ENCODE results near the gene NDUFB1. TPM values are rescaled to one million over a fixed set of nuclear protein-coding genes. Genes with fewer than 3 reads are reported as not detected.

NDUFB1 gene
- total and polyA plus RNA-seq, 10 donors = 67.2 to 582 (median 192) TPM

DNA sequence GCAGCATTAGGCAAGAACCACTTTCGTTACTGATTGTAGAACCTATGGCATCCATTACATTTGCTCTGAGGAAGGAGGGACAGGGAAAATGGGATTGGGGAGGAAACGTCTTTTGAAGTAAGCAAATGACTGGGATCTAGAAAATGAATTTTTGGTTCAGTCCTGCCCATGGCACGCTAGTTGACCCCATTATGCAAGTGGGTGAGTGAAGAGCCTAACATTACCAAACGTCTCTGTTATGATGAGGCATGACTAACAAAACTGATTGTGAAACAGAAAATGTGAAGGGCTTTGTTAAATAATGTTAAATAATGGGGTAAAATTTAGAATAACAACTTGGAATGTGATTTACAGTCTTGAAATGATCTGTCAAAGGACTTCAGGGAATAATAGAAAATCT lies 39.1 kb upstream of the NDUFB1 start:
- Histone ChIP-seq H3K36me3 (peaks cover 0 to 100% (median 85%) of the 10 kb centered on the region in 6 donors), H3K4me3 (no peak overlapping the region), H3K27ac (peak overlapping the region in 2 of 8 donors; percentile 17 to 43), H3K27me3 (replicated peaks in 1 of 7) (no peaks in the 10 kb centered on the region), H3K4me1 (peaks cover 0 to 7% (median 1%) of the 10 kb centered on the region in 6 donors), H3K9me3 (peaks cover 0 to 16% (median 11%) of the 10 kb centered on the region in 8 donors)
- DNase-seq = no peak
- TF ChIP-seq POLR2AphosphoS5 (IDR thresholded peaks at IDR 0.05) (no peak), CTCF (IDR thresholded peaks at IDR 0.05 in 8 of 11, conservative IDR thresholded peaks at IDR 0.05 in 3 of 11) (no peak), POLR2A (IDR thresholded peaks at IDR 0.05) (no peak)
- 35 to 65% (median 52%) methylated on average over 4 of the region's 4 CpGs for WGBS, 5 donors
- intact Hi-C loops (cut with DNase I; ENCODE audit: low total_unique reads) = no loop called here

GRCh38 chr14:92154283-92154942 lies 32.9 kb upstream of the NDUFB1 start:
- no peak overlapping the region for H3K4me3 ChIP-seq
- H3K9me3 ChIP-seq = no peaks in the 10 kb centered on the region
- H3K27me3 ChIP-seq (replicated peaks in 1 of 7) = no peaks in the 10 kb centered on the region
- intact Hi-C loops (cut with DNase I; ENCODE audit: low total_unique reads) = no loop called here
- TF ChIP-seq POLR2AphosphoS5 (IDR thresholded peaks at IDR 0.05) (no peak), CTCF (IDR thresholded peaks at IDR 0.05 in 8 of 11, conservative IDR thresholded peaks at IDR 0.05 in 3 of 11) (no peak), POLR2A (IDR thresholded peaks at IDR 0.05) (no peak)
- WGBS, 5 donors = 78 to 91% (median 86%) methylated on average over 3 of the region's 3 CpGs
- no peak overlapping the region for H3K27ac ChIP-seq
- no peak for DNase-seq
- H3K36me3 ChIP-seq = peaks cover 3 to 100% (median 66%) of the 10 kb centered on the region in 6 donors
- no peaks in the 10 kb centered on the region for H3K4me1 ChIP-seq

DNA sequence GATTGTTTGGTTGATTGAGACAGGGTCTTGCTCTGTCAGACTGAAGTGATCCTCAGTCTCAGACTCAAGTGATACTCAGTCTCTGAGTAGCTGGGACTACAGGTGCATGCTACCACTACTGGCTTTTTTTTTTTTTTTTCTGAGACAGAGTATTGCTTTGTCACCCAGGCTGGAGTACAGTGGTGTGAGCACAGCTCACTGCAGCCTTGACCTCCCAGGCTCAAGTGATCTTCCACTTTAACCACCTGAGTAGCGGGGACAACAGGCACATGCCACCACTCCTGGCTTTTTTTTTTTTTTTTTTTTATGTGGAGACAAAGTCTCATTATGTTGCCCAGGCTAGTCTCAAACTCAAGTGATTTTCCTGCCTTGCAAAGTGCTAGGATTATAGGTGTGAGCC lies 32.1 kb upstream of the NDUFB1 start:
- H3K36me3 ChIP-seq = peaks cover 3 to 100% (median 64%) of the 10 kb centered on the region in 6 donors
- H3K4me1 ChIP-seq = no peaks in the 10 kb centered on the region
- H3K27me3 ChIP-seq (replicated peaks in 1 of 7) = no peaks in the 10 kb centered on the region
- H3K27ac ChIP-seq = no peak overlapping the region
- H3K4me3 ChIP-seq = no peak overlapping the region
- H3K9me3 ChIP-seq = no peaks in the 10 kb centered on the region
- TF ChIP-seq POLR2A (IDR thresholded peaks at IDR 0.05) = no peak
- TF ChIP-seq POLR2AphosphoS5 (IDR thresholded peaks at IDR 0.05) = no peak
- WGBS, 5 donors = 92 to 100% (median 100%) methylated on average over 1 of the region's 1 CpG
- intact Hi-C loops (cut with DNase I; ENCODE audit: low total_unique reads) = no loop called here
- DNase-seq = no peak

GRCh38 chr14:92144708-92145107 lies 23.2 kb upstream of the NDUFB1 start:
- H3K27ac ChIP-seq = no peak overlapping the region
- no peak for DNase-seq
- H3K4me3 ChIP-seq = no peak overlapping the region
- peaks cover 0 to 100% (median 80%) of the 10 kb centered on the region in 6 donors for H3K36me3 ChIP-seq
- H3K9me3 ChIP-seq = no peaks in the 10 kb centered on the region
- intact Hi-C loops (cut with DNase I; ENCODE audit: low total_unique reads) = no loop called here
- no peak for TF ChIP-seq POLR2AphosphoS5 (IDR thresholded peaks at IDR 0.05)
- no peak for TF ChIP-seq POLR2A (IDR thresholded peaks at IDR 0.05)
- no peak for TF ChIP-seq CTCF (IDR thresholded peaks at IDR 0.05 in 8 of 11, conservative IDR thresholded peaks at IDR 0.05 in 3 of 11)
- no peaks in the 10 kb centered on the region for H3K4me1 ChIP-seq
- WGBS, 5 donors = 89 to 95% (median 93%) methylated on average over 2 of the region's 2 CpGs
- H3K27me3 ChIP-seq (replicated peaks in 1 of 7) = no peaks in the 10 kb centered on the region
